ENCODE data around the gene ALDOB. TPM values are rescaled to one million over a fixed set of nuclear protein-coding genes. Genes with fewer than 3 reads are reported as not detected.
A peak's percentile ranks its signal among the peaks of the same experiment; 100 is the strongest.

ALDOB gene
- total and polyA plus RNA-seq, 2 donors = 1.2 TPM; not detected in 1

DNA sequence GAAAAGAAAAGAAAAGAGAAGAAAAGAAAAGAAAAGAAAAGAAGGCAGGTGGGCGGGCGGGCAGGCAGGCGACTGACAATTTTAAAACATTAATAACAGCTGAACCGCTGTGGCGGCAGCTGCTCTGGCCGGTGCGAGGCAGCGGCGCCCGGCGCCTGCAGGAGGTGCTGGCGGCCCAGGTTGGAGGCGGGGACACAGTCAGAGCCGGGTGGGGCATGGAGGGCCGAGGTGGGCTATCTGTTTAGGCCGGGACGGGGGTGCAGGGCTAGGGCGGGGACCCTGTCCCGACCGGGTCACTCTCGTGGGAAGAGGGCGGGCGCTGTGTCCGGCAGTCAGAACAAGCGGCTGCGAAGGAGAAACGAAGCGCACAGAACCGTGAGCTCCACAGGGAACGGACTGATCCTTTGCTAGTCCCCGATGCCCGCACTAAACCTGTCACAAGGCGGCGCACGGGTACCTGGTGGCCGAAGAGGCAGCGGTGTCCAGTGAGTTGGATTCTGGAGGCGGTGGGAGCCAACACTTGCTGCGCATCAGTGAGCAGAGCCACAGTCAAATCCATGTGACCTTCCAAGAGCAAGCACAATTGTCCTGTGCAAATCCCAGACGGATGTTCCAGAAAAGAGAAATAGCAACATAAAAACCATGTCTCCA, 13.6 kb upstream of the ALDOB start:
- no peak overlapping the region for H3K27ac ChIP-seq (ENCODE audit: low read depth)
- 1% methylated on average over 40 of the region's 40 CpGs for WGBS
- no peaks in the 10 kb centered on the region for H3K4me1 ChIP-seq (ENCODE audit: insufficient read depth)
- peak overlapping the region; percentile 23 for H3K4me3 ChIP-seq (ENCODE audit: low read depth, low read length)
- no peaks in the 10 kb centered on the region for H3K36me3 ChIP-seq (ENCODE audit: insufficient read depth)
- no peak for DNase-seq (ENCODE audit: extremely low spot score)

DNA sequence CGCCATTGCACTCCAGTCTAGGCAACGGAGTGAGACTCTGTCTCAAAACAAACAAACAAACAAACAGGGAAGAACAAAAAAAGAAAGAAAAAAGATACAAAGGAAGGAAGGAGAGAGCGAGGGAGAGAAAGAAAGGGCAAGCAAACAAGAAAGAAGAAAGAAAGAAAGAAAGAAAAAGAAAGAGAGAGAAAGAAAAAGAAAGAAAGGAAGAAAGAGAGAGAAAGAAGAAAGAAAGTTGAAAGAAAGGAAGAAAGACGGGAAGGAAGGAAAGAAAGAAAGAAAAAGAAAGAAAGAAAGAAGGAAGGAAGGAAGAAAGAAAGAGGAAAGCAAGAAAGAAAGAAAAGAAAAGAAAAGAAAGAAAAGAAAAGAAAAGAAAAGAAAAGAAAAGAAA, 13.1 kb upstream of the ALDOB start:
- Histone ChIP-seq H3K4me3 (ENCODE audit: low read depth, low read length) (no peak overlapping the region), H3K27ac (ENCODE audit: low read depth) (no peak overlapping the region)
- 66% methylated on average over 4 of the region's 4 CpGs for WGBS

DNA sequence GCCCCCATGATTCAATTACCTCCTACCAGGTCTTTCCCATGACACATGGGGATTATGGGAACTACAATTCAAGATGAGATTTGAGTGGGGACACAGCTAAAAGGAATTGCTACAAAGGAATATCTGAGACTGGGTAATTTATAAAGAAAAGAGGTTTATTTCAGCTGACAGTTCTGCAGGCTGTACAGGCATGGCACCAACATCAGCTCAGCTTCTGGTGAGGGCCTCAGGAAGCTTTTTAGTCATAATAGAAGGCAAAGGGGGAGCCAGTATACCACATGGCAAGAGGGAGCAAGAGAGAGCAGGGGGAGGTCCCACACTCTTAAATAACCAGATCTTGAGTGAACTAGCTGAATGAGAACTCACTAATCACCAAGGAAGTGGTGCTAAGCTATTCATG, 11.2 kb upstream of the ALDOB start:
- H3K4me3 ChIP-seq (ENCODE audit: low read depth, low read length) = no peak overlapping the region
- no peak overlapping the region for H3K27ac ChIP-seq (ENCODE audit: low read depth)
- no peak for DNase-seq (ENCODE audit: extremely low spot score)
- H3K4me1 ChIP-seq (ENCODE audit: insufficient read depth) = no peaks in the 10 kb centered on the region
- no peaks in the 10 kb centered on the region for H3K36me3 ChIP-seq (ENCODE audit: insufficient read depth)

More for the DNA sequence above, 13.1 kb upstream of the ALDOB start:
- H3K4me1 ChIP-seq (ENCODE audit: insufficient read depth) = no peaks in the 10 kb centered on the region
- DNase-seq (ENCODE audit: extremely low spot score) = no peak
- H3K36me3 ChIP-seq (ENCODE audit: insufficient read depth) = no peaks in the 10 kb centered on the region

DNA sequence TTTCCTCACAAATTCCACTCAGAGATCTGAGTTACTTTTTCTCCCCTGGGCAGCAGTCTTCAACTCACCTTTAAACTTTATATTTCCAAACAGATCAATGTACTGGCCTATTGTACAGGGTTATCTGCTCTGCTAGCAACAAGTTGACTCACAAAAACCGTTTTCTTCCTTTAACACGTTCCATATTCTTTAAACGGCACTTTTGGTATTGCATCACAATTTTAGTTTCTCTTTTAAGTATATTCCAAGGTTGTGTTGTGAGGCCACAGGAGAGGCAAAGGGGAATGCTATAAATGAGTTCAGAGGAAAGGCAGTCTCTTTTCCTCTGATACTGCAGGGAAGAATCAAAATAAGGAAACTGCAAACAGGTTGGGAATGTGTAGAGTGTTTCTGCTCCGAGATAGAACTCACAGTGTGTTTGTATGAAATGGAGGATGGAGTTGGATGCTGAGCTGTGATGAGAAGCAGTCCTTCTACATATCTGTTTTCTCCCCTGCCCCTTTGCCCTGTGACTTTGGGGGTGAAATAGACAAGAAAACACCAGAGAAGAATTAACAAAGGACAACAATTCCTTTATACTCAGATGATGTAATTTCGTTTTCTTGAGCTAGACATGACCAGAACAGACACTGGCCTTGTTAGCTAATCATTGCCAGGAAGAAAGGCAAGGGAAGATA, 9.9 kb upstream of the ALDOB start:
- no peak overlapping the region for H3K4me3 ChIP-seq (ENCODE audit: low read depth, low read length)
- WGBS = 54% methylated on average over 5 of the region's 5 CpGs
- no peaks in the 10 kb centered on the region for H3K4me1 ChIP-seq (ENCODE audit: insufficient read depth)
- no peak for DNase-seq (ENCODE audit: extremely low spot score)
- H3K27ac ChIP-seq (ENCODE audit: low read depth) = no peak overlapping the region
- H3K36me3 ChIP-seq (ENCODE audit: insufficient read depth) = no peaks in the 10 kb centered on the region

DNA sequence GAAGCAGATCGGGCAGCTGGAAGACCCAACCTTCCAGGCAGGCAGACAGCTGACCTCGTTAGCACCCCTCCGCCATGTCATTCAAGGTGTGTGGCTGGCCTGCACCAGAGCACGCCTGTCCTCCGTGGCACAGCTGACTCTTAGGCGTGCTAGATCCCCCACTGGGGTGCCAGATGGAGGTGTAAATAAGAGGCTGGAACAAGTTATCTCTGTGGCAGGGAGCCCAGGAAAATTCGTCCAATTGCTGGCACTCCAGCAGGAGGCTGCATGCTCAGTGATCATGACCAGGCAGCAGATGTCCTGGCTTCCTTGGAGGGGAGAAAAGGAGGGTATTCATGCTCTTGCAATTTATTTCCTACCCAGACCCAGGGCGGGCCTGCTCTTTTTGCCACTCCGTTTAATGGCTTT, 7.8 kb upstream of the ALDOB start:
- no peaks in the 10 kb centered on the region for H3K4me1 ChIP-seq (ENCODE audit: insufficient read depth)
- 43% methylated on average over 9 of the region's 9 CpGs for WGBS
- H3K4me3 ChIP-seq (ENCODE audit: low read depth, low read length) = no peak overlapping the region

DNA sequence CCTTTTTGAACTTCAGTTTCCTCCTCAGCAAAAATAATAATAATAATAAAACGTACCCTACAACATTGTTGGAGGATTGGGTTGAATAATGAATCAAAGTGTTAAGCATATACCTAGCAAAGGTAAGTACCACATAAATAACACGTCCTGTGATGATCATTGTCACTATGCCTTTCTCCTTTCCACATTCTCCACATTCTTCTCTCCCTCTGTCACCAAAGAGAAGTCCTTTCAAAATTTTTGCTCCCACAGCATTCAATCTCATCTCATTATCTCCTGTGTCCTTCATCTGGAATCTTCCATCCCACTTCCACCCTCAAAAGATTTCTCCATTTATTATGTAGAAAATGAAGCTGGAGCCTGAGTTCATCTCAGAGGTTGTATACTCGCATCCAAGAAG, 7.2 kb upstream of the ALDOB start:
- H3K4me1 ChIP-seq (ENCODE audit: insufficient read depth) = no peaks in the 10 kb centered on the region
- no peak overlapping the region for H3K4me3 ChIP-seq (ENCODE audit: low read depth, low read length)
- no peaks in the 10 kb centered on the region for H3K36me3 ChIP-seq (ENCODE audit: insufficient read depth)
- no peak for DNase-seq (ENCODE audit: extremely low spot score)
- H3K27ac ChIP-seq (ENCODE audit: low read depth) = no peak overlapping the region
- 65% methylated on average over 3 of the region's 3 CpGs for WGBS

More for the DNA sequence above, 7.8 kb upstream of the ALDOB start:
- H3K36me3 ChIP-seq (ENCODE audit: insufficient read depth) = no peaks in the 10 kb centered on the region
- no peak for DNase-seq (ENCODE audit: extremely low spot score)
- H3K27ac ChIP-seq (ENCODE audit: low read depth) = no peak overlapping the region

DNA sequence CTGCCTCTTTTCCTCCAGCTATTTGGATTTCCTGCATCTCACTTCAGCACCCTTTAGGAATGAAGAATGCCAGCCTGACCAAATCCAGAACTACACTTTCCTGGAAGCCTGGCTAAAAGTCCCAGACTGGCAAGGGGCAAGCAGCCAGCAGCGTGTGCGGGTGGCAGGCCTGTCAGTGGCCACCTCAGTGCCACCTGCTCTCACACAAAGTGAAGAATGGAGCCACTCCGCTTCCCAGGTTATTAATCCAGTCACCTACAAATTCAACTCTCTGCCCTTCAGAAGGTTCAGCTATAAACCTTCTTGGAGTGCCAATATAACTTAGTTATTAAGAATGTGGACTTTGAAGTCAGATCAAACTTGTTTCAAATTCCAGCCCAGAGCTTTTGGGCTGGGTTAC, 6.7 kb upstream of the ALDOB start:
- H3K4me1 ChIP-seq (ENCODE audit: insufficient read depth) = no peaks in the 10 kb centered on the region
- H3K36me3 ChIP-seq (ENCODE audit: insufficient read depth) = no peaks in the 10 kb centered on the region
- WGBS = 85% methylated on average over 3 of the region's 3 CpGs
- DNase-seq (ENCODE audit: extremely low spot score) = no peak
- no peak overlapping the region for H3K27ac ChIP-seq (ENCODE audit: low read depth)
- H3K4me3 ChIP-seq (ENCODE audit: low read depth, low read length) = no peak overlapping the region

DNA sequence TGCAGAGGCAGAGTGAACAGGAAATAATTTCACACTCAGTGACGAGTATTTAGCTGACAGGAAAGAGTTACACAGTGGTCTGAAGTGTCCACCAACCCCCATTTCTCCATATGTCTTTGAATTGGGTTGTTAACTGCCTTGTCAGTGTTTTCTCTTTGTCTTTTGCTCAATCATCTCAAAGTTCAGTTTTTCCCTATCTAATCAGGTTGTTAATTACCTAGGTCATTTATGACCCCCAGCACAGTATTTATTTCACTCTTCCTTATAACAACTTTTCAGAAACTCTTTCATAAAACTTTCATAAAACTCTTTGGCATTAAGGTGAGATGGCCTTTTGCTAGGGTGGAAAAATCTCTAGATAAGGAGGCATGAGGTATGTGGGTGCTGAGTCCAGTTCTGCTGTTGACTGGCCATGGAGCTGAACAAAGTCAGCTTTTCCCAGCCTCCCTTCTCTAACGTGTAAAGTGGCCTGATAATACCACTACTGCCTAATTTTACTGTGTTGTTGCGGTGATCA, 5.2 kb upstream of the ALDOB start:
- Histone ChIP-seq H3K36me3 (ENCODE audit: insufficient read depth) (no peaks in the 10 kb centered on the region), H3K4me3 (ENCODE audit: low read depth, low read length) (no peak overlapping the region), H3K4me1 (ENCODE audit: insufficient read depth) (no peaks in the 10 kb centered on the region), H3K27ac (ENCODE audit: low read depth) (no peak overlapping the region)
- no peak for DNase-seq (ENCODE audit: extremely low spot score)
- WGBS = 49% methylated on average over 3 of the region's 3 CpGs

DNA sequence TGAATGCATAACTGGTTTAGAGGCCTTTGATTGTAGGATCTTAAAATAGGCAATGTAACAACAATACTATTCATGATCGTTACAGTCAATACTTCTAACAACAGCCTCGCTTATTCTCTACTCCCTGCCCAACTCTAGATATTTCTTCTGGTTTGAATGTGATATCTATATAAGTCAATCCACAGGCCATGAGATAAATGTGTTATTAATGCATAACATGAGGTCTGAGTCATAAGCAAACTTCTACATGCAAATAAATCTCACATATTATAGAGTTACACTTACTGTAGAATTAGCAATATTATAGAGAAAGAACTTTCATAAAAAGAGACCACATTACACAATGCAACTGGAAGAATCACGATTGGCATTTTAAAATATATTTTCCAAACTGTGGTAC, 2.9 kb upstream of the ALDOB start:
- no peak overlapping the region for H3K4me3 ChIP-seq (ENCODE audit: low read depth, low read length)
- H3K27ac ChIP-seq (ENCODE audit: low read depth) = no peak overlapping the region
- H3K36me3 ChIP-seq (ENCODE audit: insufficient read depth) = no peaks in the 10 kb centered on the region
- 80% methylated on average over 3 of the region's 3 CpGs for WGBS
- no peaks in the 10 kb centered on the region for H3K4me1 ChIP-seq (ENCODE audit: insufficient read depth)
- DNase-seq (ENCODE audit: extremely low spot score) = no peak

DNA sequence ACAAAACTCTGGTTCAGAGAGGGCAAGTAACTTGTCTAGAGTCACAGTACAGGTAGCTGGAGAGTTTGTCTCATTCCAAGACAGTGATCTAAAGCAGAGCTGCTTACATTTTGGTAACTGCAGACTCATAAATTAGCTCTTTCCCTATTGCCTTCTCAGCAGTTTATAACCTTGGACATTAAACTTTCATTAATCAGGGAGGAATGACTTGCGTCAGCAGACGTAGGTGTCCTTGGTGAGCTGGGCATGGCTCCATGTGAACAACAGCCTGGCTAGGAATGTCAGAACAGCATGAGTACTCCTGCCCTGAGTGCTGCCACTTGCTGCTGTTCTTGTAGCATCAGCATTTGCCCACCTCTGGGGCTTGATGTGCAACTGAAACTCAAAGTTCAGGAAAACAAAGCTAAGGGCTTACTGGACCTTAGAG, 2.2 kb upstream of the ALDOB start:
- H3K4me3 ChIP-seq (ENCODE audit: low read depth, low read length) = no peak overlapping the region
- 43% methylated on average over 2 of the region's 2 CpGs for WGBS
- no peak for DNase-seq (ENCODE audit: extremely low spot score)
- no peaks in the 10 kb centered on the region for H3K36me3 ChIP-seq (ENCODE audit: insufficient read depth)
- no peaks in the 10 kb centered on the region for H3K4me1 ChIP-seq (ENCODE audit: insufficient read depth)
- H3K27ac ChIP-seq (ENCODE audit: low read depth) = no peak overlapping the region

DNA sequence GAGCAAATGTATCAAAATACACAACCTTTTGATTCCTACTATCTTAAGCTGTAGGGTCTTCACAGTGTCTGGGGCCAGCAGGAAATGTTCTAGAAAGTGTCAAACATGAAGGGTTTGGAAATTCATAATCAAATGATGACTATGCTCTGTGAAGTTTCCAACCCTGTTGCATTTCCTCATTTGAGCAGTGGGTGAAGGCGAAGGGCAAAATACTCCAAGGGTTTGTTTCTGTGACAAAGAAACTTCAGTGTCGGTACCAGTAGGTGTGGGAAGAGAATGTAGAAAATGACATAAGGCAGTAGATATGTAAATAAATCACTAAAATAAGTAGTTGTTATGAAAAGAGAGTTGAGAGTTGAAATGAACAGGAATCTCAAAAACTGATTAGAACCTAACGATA, 576 bp downstream of the ALDOB start:
- no peak overlapping the region for H3K27ac ChIP-seq (ENCODE audit: low read depth)
- H3K4me1 ChIP-seq (ENCODE audit: insufficient read depth) = no peaks in the 10 kb centered on the region
- H3K4me3 ChIP-seq (ENCODE audit: low read depth, low read length) = no peak overlapping the region
- no peak for DNase-seq (ENCODE audit: extremely low spot score)
- H3K36me3 ChIP-seq (ENCODE audit: insufficient read depth) = no peaks in the 10 kb centered on the region
- WGBS = 79% methylated on average over 3 of the region's 3 CpGs

DNA sequence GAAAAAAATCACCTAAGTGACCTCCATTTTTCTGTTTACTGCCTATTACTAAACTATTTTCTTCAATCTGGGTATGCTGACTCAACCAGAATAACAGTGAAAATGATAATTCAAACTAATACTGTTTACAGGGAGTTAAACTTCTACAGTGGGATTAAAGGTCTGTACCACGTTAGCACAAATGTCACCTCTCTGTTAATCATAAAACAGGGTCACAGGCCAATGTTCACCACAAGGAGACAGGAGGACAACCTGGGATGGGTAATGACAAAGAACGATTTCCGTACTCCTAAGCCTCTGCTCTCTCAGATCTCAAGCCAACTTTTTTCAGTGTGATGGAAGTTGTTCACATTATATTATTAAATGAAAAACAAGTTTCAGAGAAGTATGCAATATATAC, 2.3 kb downstream of the ALDOB start:
- Histone ChIP-seq H3K36me3 (ENCODE audit: insufficient read depth) (no peaks in the 10 kb centered on the region), H3K27ac (ENCODE audit: low read depth) (no peak overlapping the region), H3K4me3 (ENCODE audit: low read depth, low read length) (no peak overlapping the region), H3K4me1 (ENCODE audit: insufficient read depth) (no peaks in the 10 kb centered on the region)
- DNase-seq (ENCODE audit: extremely low spot score) = no peak
- WGBS = 67% methylated on average over 3 of the region's 3 CpGs

DNA sequence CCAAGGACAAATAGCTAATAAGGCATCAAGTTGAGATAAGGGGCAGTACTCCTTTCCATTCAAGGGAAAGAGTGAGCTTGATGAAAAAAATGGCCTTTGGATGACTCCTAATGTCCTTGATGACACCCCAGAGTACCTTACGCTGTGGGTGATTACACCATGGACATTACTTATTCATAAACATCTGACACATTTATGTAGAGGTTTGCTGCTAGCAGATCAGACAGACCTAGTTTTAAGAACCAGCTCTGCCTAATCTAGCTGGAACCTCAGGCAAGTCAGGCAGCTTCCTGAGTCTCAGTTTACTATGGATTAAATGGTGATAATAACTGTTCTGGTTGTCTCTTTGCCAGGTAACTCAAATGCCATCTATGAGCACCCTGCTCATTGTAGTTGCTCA, 2.8 kb downstream of the ALDOB start:
- H3K36me3 ChIP-seq (ENCODE audit: insufficient read depth) = no peaks in the 10 kb centered on the region
- no peaks in the 10 kb centered on the region for H3K4me1 ChIP-seq (ENCODE audit: insufficient read depth)
- no peak overlapping the region for H3K27ac ChIP-seq (ENCODE audit: low read depth)
- no peak for DNase-seq (ENCODE audit: extremely low spot score)
- no peak overlapping the region for H3K4me3 ChIP-seq (ENCODE audit: low read depth, low read length)
- 82% methylated on average over 1 of the region's 1 CpG for WGBS

DNA sequence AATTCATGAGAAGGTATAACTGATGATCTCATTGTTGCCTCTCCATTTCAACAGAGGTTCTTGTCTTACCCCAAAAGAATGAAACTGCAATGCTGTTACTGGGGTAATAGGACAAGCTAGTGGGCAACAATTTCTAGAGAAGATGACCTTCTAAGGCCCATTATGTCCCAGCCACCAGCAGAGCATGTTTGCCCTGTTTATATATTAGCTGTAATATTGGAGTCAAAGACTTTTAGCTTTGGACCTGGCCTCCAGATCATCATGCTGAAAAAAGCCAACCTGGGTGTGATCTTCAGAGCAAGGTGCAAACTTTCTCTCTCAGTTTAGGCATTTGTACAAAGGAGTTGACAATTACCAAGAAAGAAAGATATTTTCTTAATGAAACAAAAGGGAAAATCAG, 3.4 kb downstream of the ALDOB start:
- no peak for DNase-seq (ENCODE audit: extremely low spot score)
- no peak overlapping the region for H3K4me3 ChIP-seq (ENCODE audit: low read depth, low read length)
- H3K4me1 ChIP-seq (ENCODE audit: insufficient read depth) = no peaks in the 10 kb centered on the region
- H3K27ac ChIP-seq (ENCODE audit: low read depth) = no peak overlapping the region
- no peaks in the 10 kb centered on the region for H3K36me3 ChIP-seq (ENCODE audit: insufficient read depth)

Data from urinary bladder (tissue), 4 donors.